GM12878 (cell line): ENCODE data around the gene HSPA12A. TPM values are rescaled to one million over a fixed set of nuclear protein-coding genes. Genes with fewer than 3 reads are reported as not detected.

Experiments used
- ATAC-seq: fragments of 200-7000 bp; cut with Tn5 transposase; 3 replicates; pipeline ENCODE4 v1.9.1; 2020; ENCODE audit warnings: mild to moderate bottlenecking, moderate library complexity
- BruUV-seq: library from RNA; stranded (reverse); fragments of 400-500 nt; replicated peaks from 2 replicates; lab custom pipeline; 2021; lab: Mats Ljungman, UMichigan
- CTCF ChIA-PET: fragments of 300-600 bp; sonication (Branson Sonifier 250); formaldehyde crosslinking; extraction: SDS; loops from one replicate; lab custom pipeline; 2021; ENCODE audit warnings: inconsistent platforms; lab: Yijun Ruan, JAX
- POLR2A ChIA-PET: fragments of 350-600 bp; formaldehyde crosslinking; extraction: SDS; loops from one replicate; lab custom pipeline; 2021; ENCODE audit warnings: inconsistent platforms; lab: Charles Lee
- RAD21 ChIA-PET: fragments of 300-600 bp; sonication (Branson Sonifier 250); formaldehyde crosslinking; loops from one replicate; lab custom pipeline; 2023; ENCODE audit warnings: antibody characterized with exemption; ENCODE audit not compliant: unreplicated experiment; lab: Charles Lee
- SMC1A ChIA-PET: fragments of 300-600 bp; sonication (Branson Sonifier 250); formaldehyde crosslinking; loops from one replicate; lab custom pipeline; 2023; ENCODE audit not compliant: unreplicated experiment, uncharacterized antibody; lab: Charles Lee
- DNase-seq: peaks from one replicate; pipeline ENCODE4 v3.0.0-alpha.2; 2011; ENCODE audit warnings: low read depth, low spot score
- FAIRE-seq: peaks from 3 replicates; lab custom pipeline; 2011; peaks lifted over from hg19 to GRCh38; lab: Jason Lieb, UNC
- H2AFZ ChIP-seq: 2 replicates; pipeline ENCODE4 v1.6.0; 2011; ENCODE audit warnings: low read depth, low read length, control low read depth; ENCODE audit not compliant: control insufficient read depth
- H3K27ac ChIP-seq: 2 replicates; pipeline ENCODE4 v1.5.1; 2011; ENCODE audit warnings: control low read depth; ENCODE audit not compliant: control insufficient read depth, insufficient read depth
- H3K27me3 ChIP-seq, 2 experiments: replicated peaks in 1 of 2; 2 replicates each; pipeline versions ENCODE4 v1.6.0 to v1.6.1; 2011; ENCODE audit warnings: low read length in 1 of 2; ENCODE audit not compliant: control insufficient read depth in 2 of 2, insufficient read depth in 2 of 2
- H3K36me3 ChIP-seq, 2 experiments: 2 replicates each; pipeline ENCODE4 v1.5.1; 2011; ENCODE audit warnings: low read length in 1 of 2; ENCODE audit not compliant: control insufficient read depth in 2 of 2, insufficient read depth in 2 of 2
- H3K4me1 ChIP-seq: 2 replicates; pipeline ENCODE4 v1.6.1; 2011; ENCODE audit warnings: mild to moderate bottlenecking, low read length, moderate library complexity, mixed read lengths; ENCODE audit not compliant: control insufficient read depth, insufficient read depth
- H3K4me2 ChIP-seq: 2 replicates; pipeline ENCODE4 v1.6.0; 2011; ENCODE audit warnings: control low read depth; ENCODE audit not compliant: control insufficient read depth, insufficient read depth
- H3K4me3 ChIP-seq: fragments of 200-600 bp; sonication (generic); 2 replicates; pipeline ENCODE4 v1.5.1; 2016
- H3K79me2 ChIP-seq: 2 replicates; pipeline ENCODE4 v1.6.0; 2011; ENCODE audit warnings: low read length; ENCODE audit not compliant: control insufficient read depth, insufficient read depth
- H3K9ac ChIP-seq: 2 replicates; pipeline ENCODE4 v1.8.0; 2011; ENCODE audit warnings: low read length, control low read depth, mixed read lengths; ENCODE audit not compliant: control insufficient read depth, insufficient read depth
- H3K9me3 ChIP-seq: replicated peaks from 3 replicates; pipeline ENCODE4 v1.5.1; 2011; ENCODE audit warnings: mild to moderate bottlenecking, low read length; ENCODE audit not compliant: control insufficient read depth, insufficient read depth
- H4K20me1 ChIP-seq: 2 replicates; pipeline ENCODE4 v1.6.0; 2011; ENCODE audit not compliant: control insufficient read depth, insufficient read depth
- CEBPB ChIP-seq, 2 experiments: fragments of 150-350 bp in 1 of 2; IDR thresholded peaks; 2 replicates each; pipeline ENCODE4 v1.6.1; 2012 to 2014; ENCODE audit warnings: low read depth in 2 of 2, low read length in 2 of 2, borderline replicate concordance in 1 of 2, inconsistent platforms in 1 of 2
- CHD4 ChIP-seq: fragments of 200-600 bp; sonication (generic); IDR thresholded peaks from 2 replicates; pipeline ENCODE4 v1.6.1; 2016; ENCODE audit warnings: mild to moderate bottlenecking
- HDAC6 ChIP-seq: fragments of 200-600 bp; sonication (generic); IDR thresholded peaks from one replicate; pipeline ENCODE4 v1.8.0; 2017; ENCODE audit warnings: antibody characterized with exemption; ENCODE audit not compliant: unreplicated experiment
- POLR2AphosphoS2 ChIP-seq: IDR thresholded peaks from 2 replicates; pipeline ENCODE4 v1.6.1; 2011; ENCODE audit warnings: low read depth, mild to moderate bottlenecking, low read length, improper control_type of control experiment, moderate library complexity
- POU2F2 ChIP-seq: IDR thresholded peaks from 3 replicates; pipeline ENCODE4 v1.6.1; 2011; ENCODE audit warnings: low read depth, mild to moderate bottlenecking, low read length, borderline replicate concordance
- PRDM15 ChIP-seq: fragments of 450-650 bp; formaldehyde crosslinking; IDR thresholded peaks from 2 replicates; pipeline ENCODE4 v1.4.0; 2020; ENCODE audit warnings: mild to moderate bottlenecking, moderate library complexity
- TCF3 ChIP-seq: IDR thresholded peaks from 2 replicates; pipeline ENCODE4 v1.6.1; 2012; ENCODE audit warnings: low read depth, mild to moderate bottlenecking, low read length, borderline replicate concordance; ENCODE audit not compliant: insufficient read depth
- ZNF207 ChIP-seq: fragments of 450-650 bp; IDR thresholded peaks from 2 replicates; pipeline ENCODE4 v1.6.1; 2014; ENCODE audit warnings: antibody characterized with exemption, mild to moderate bottlenecking, borderline replicate concordance
- ZNF217 ChIP-seq: fragments of 450-650 bp; IDR thresholded peaks from 2 replicates; pipeline ENCODE4 v1.6.1; 2017; ENCODE audit warnings: antibody characterized with exemption, mild to moderate bottlenecking
- ZNF687 ChIP-seq: fragments of 450-650 bp; IDR thresholded peaks from 2 replicates; pipeline ENCODE4 v1.6.1; 2017; ENCODE audit warnings: mild to moderate bottlenecking, moderate library complexity
- WGBS: methylation state at CpG from one replicate; pipeline ENCODE4 v1.1.6; 2016; ENCODE audit warnings: low lambda C conversion rate; ENCODE audit not compliant: insufficient replicate concordance, insufficient coverage; ENCODE audit errors: missing lambda C conversion rate; 5-methylcytosine and 5-hydroxymethylcytosine counted together
- in situ Hi-C: fragments of 300-500 bp; cut with MboI; formaldehyde crosslinking; loops from 9 replicates; pipeline ENCODE4 v1.14.3; 2018; ENCODE audit warnings: mixed read lengths
- intact Hi-C: fragments of 100-400 bp; cut with micrococcal nuclease; formaldehyde crosslinking; loops from one replicate; pipeline ENCODE4 v1.14.2; 2022; ENCODE audit not compliant: unreplicated experiment
- polyA plus RNA-seq, 11 experiments: library from polyadenylated mRNA; depleted of rRNA in 4 of 11; unstranded in 6 of 11; stranded (reverse) in 5 of 11; fragments of >200 nt; fragmentation: Nextera tagmentation in 4 of 11; fragmentation: Illumina TruSeq in 1 of 11; extraction: Ambion mirVana in 4 of 11; extraction: Trizol in 1 of 11; gene quantifications; 1 replicate in 1 of 11; 2 replicates in 10 of 11; pipeline versions ENCODE4 v1.2.1 to v1.2.3, GENCODE V29; 2011 to 2016; ENCODE audit warnings: inconsistent platforms in 2 of 11, missing spikeins in 2 of 11, low read depth in 1 of 11
- total RNA-seq, 4 experiments: library from RNA; depleted of rRNA in 3 of 4; stranded (reverse); fragments of >200 nt in 3 of 4; fragmentation: Illumina TruSeq in 1 of 4; extraction: Trizol in 1 of 4; gene quantifications; 2 replicates each; pipeline versions ENCODE4 v1.2.1 to v1.2.3, GENCODE V29; 2013 to 2021

The HSPA12A gene
- total and polyA plus RNA-seq, 10 of the 15 experiments (the other 5 are each of a cell fraction or from before 2014, with no cell fraction given), result 0.90 to 20.2 (median 2.8) TPM

DNA sequence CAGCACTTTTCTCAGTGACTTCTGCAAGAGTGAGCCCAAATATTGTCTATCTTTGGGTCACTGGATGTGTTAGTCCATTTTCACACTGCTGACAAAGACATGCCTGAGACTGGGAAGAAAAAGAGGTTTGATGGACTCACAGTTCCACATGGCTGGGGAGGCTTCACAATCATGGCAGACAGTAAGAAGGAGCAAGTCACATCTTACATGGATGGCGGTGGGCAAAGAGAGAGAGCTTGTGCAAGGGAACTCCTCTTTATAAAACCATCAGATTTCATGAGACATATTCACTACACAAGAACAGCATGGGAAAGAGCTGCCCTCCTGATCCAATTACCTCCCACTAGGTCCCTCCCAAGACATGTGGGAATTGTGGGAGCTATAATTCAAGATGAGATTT, 6.1 kb upstream of the HSPA12A start:
- POLR2A ChIA-PET, result no interaction called here
- in situ Hi-C loops (no loop called here), intact Hi-C loops (no loop called here)
- DNase-seq (no peak), ATAC-seq (no peak), FAIRE-seq (no peak)
- H3K9ac ChIP-seq, result no peak overlapping the region
- no peaks in the 10 kb centered on the region for H3K4me1 ChIP-seq
- no TSS peak for BruUV-seq
- SMC1A ChIA-PET, result no interaction called here
- no peak overlapping the region for H3K4me2 ChIP-seq
- RAD21 ChIA-PET, result no interaction called here
- CTCF ChIA-PET, result interaction anchor here (1.4 kb wide), 1 partner anchor 40 kb away, joined by 4 read pairs; no protein-coding TSS in a partner anchor
- H3K79me2 ChIP-seq, result no peaks in the 10 kb centered on the region
- WGBS, result 20% methylated on average over 1 of the region's 1 CpG
- H3K36me3 ChIP-seq, result no peaks in the 10 kb centered on the region
- H3K27me3 ChIP-seq, result no peaks in the 10 kb centered on the region; a peak in 2 of 4 replicates
- H4K20me1 ChIP-seq, result no peaks in the 10 kb centered on the region
- H2AFZ ChIP-seq, result no peak overlapping the region
- no peak overlapping the region for H3K27ac ChIP-seq
- H3K4me3 ChIP-seq, result no peak overlapping the region
- TF ChIP-seq POU2F2 (no peak), ZNF687 (no peak), CEBPB (IDR thresholded peaks at IDR 0.05; ENCODE audit: borderline replicate concordance in 1 of 2, low read depth in 2 of 2, low read length in 2 of 2) (no peak), TCF3 (no peak), HDAC6 (no peak), PRDM15 (CRISPR knock-in tag) (no peak), ZNF217 (no peak), POLR2AphosphoS2 (no peak), CHD4 (no peak), ZNF207 (no peak)
- no peaks in the 10 kb centered on the region for H3K9me3 ChIP-seq
